NCI-H345 treated with DMSO at 0.1 percent for 48 hours (cell line): ENCODE data around the gene PIR.

ENCODE experiments used
- DNase-seq: peaks from one replicate; lab custom pipeline; 2025; ENCODE audit not compliant: unreplicated experiment; lab: John Stamatoyannopoulos, UW

The PIR gene

DNA sequence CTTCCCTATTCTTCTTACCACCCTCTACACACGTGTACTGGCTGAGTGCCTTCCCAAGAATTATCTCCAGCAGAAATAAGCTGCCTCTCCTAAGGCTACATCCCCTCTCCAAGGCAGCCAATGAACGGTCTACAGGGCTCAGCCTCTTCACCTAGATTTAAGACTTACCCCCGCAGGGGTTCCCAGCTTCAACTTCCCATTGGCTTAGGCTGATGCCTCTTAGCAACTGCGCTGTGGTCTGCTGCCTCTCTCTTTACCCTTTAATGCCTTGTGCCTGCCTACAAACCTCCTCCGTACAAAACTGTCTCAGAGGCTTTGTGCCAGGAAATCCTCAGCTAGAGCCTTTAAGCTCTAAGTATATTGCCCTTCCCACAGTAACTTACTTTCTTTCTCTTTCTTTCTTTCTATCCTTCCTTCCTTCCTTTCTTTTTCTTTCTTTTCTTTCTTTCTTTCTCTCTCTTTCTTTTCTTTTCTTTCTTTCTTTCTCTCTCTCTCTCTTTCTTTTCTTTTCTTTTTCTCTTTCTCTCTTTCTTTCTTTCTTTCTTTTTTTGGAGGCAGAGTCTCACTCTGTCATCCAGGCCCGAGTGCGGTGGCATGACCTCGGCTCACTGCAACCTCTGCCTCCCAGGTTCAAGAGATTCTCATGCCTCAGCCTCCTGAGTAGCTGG is 142.7 kb downstream of the PIR start:
- no peak for DNase-seq

DNA sequence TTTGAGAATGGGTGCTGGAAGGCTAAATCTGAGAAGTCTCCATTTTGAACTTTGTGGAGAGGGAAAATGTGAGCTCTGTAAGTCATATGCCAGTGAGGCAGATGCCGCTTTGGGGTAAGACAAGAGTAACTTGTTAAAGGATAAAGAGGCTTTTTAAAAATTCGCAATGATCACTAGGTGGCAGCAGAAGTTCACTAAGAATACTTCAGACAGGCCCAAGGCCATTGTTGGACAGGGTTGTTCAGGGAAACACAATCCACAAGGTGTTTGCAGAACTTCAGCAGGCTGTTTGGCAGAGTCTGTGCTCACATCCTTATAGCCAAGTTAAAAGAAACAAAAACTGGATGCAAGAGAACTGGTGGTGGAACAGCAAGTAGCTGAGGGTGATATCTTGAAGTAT is 144.1 kb downstream of the PIR start:
- DNase-seq, result peak; percentile 27

DNA sequence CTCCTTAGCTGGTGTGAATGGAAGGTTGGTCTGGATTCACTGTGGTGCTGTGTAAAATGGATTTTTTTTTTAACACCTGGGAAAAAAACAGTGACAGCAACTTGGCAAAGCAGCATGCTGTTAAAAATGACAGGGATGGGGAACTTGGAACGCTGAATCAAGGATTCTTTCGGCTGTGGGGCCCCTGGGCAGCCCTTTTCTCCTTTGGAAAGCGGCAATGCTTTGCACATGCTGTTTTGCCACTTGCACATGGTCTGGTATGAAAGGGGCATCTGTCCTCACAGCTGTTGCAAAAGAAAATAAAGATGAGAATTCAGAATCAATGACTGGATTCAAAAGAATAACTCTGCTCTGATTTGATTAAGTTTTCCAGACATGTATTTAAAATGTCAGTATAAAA is 147.2 kb downstream of the PIR start:
- DNase-seq, result no peak

DNA sequence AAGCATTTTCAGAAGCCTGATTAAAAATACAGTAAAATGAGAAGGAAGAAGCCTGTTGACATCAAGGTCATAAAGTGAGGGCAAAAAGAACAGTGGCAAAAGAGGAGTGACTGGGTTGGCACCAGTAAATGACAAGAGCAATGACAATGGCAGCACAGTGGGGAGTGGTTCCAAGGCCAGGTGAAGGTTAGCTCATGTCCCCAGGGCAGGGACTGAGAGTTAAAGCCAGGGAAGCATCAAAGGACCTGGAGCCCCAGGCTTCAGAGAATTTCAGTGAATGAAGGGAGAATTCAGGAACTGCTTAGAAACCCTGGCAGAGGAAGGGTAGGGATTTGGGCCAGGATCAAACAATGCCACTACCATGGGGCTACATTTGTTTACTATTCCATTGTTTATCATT is 149.0 kb downstream of the PIR start:
- no peak for DNase-seq

DNA sequence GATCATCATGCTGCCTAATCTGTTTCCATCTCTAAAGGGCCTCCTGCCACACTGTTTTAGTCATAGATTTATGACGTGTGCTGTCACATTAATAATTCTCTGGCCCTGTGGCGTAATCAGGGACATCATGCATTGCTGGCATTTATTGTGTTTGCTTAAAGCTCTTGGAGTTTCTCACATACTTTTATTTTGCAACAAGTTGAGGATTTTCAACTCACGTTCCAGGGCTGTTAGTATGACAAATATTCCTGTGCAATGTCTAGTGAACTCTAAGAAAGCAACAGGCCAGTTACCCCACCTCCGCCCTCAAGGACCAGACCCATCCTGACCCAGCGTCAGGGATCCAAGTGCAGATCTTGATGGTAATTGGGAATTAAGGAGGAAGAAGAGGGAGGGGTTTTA is 150.1 kb downstream of the PIR start:
- no peak for DNase-seq

DNA sequence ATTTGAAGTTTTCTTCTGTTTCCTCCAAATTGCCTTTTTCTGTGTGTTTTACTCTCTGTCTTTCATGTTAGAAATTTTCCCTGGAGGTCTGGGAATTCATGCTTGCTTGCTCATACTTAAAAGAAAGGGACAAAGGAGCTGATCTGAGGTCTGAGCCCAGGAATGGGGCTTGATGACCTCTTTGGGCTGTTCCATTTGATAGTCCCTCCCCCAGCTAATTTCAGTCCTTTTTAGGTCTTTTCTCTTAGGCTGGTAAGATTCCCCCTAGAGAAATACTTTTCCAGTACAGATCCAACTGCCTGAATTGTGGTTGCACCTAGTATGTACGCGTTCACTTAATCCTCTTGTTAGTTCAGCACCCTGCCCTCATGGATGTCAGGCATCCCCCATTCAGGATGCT is 152.3 kb downstream of the PIR start:
- no peak for DNase-seq

DNA sequence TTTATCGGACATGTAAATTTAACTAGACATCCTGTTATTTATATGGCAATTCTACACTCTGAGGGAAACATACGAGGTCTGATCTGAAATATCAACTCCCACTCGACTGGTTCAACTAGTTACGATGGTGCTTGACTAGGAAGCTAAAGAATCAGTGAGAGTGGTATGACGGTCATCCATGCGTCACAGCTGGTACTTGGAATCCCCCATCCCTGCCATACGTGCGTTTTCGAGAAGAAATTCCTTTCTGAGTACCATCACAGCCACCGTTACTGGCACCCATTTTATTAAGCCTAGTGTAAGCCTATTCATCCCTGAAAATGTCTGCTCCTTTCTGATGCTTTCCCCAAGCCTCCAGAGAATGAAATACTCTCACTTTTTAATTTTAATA is 157.1 kb downstream of the PIR start:
- peak; percentile 35 for DNase-seq

DNA sequence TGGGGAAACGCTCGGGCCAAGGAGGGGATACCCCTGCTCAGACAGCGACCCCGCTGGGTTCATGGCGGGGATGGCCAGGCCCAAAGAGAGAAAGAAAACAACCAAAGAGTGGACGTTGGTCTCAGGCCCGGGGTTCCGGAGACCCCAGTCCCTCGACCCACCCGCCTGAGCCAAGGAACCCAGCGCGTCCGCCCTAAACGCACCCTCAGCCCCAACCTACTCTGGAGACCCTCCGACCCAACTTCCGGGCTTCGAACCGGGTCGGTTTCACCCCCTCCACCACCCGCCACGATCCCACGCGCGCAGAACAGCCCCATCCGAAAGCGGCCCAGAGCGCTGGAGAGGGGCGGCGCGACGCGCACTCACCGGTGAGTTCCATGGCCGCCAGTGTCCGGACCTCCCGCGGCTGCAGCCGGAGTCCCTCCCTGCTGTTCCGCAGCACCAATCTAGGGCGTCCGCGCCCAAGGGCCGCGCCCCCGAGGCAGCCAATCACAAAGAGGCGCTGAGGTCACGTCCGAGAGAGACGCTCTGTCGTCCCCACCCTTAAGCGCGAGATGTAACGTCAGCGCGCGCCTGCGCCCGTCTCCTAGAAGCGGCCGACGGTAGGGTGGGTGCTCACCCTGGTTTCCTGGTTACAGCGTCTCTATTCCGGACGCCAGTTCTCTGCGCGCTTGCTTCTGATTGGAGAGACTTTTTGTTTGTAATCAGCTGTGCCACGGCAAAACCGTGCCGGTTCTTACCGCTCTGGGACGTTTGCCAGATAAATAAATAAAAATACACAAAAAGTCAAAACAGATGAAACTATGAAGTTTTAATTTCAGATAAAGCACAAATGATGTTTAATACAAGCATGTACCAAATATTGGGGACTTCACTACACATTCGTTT is 157.8 kb downstream of the PIR start, which contains the start of gene PIGA:
PIGA (minus strand) TSS at position 389 of the 888 bp plus-strand sequence. CDS start 3,593 bp downstream, outside the sequence.
- peak; percentile 89 for DNase-seq
